Stimulated activated naive CD8-positive, alpha-beta T cell treated with anti-CD3 and anti-CD28 coated beads, Interleukin-15, Interleukin-2, amounts not matched to agents 100 U/mL and 50 U/mL, for 24 hours (primary cell): ENCODE measurements around the gene DEPP1.

Experiments used
- ATAC-seq: fragments of 150-1000 bp; cut with Tn5 transposase; one replicate; pipeline ENCODE4 v1.10.0; 2021
- DNase-seq: peaks from one replicate; pipeline ENCODE4 v3.0.0; 2021

Gene DEPP1

GRCh38 chr10:44954042-44954441, 24.6 kb downstream of the DEPP1 start:
- DNase-seq (no peak), ATAC-seq (no peak)

- ATAC-seq (no peak), DNase-seq (no peak)
These were observed 25.8 kb downstream of the DEPP1 start for GRCh38 chr10:44952779-44953231.

- DNase-seq = no peak
- no peak for ATAC-seq
These were observed 26.9 kb downstream of the DEPP1 start for GRCh38 chr10:44951576-44952226.

GRCh38 chr10:44950326-44951225, 28.0 kb downstream of the DEPP1 start:
- no peak for ATAC-seq
- no peak for DNase-seq

- DNase-seq = no peak
- no peak for ATAC-seq
These were observed 28.7 kb downstream of the DEPP1 start for GRCh38 chr10:44949915-44950314.

GRCh38 chr10:44949127-44949802, 29.3 kb downstream of the DEPP1 start:
- ATAC-seq = no peak
- DNase-seq = no peak

GRCh38 chr10:44948642-44949041, 30.0 kb downstream of the DEPP1 start:
- ATAC-seq (no peak), DNase-seq (no peak)

- ATAC-seq (peak; percentile 48), DNase-seq (no peak)
These were observed 31.0 kb downstream of the DEPP1 start for GRCh38 chr10:44947371-44948152.

- DNase-seq (no peak), ATAC-seq (peak; percentile 73)
These were observed 32.4 kb downstream of the DEPP1 start for GRCh38 chr10:44946205-44946604.

GRCh38 chr10:44944354-44944753, 34.3 kb downstream of the DEPP1 start:
- ATAC-seq (no peak), DNase-seq (no peak)

- ATAC-seq (no peak), DNase-seq (no peak)
These were observed 38.8 kb downstream of the DEPP1 start for GRCh38 chr10:44939691-44940401.

GRCh38 chr10:44938956-44939355, 39.7 kb downstream of the DEPP1 start:
- DNase-seq (no peak), ATAC-seq (no peak)

- ATAC-seq (no peak), DNase-seq (no peak)
These were observed 41.2 kb downstream of the DEPP1 start for GRCh38 chr10:44937196-44938005.

- DNase-seq = no peak
- ATAC-seq = no peak
These were observed 42.2 kb downstream of the DEPP1 start for GRCh38 chr10:44936314-44936975.

GRCh38 chr10:44935966-44936295, 42.7 kb downstream of the DEPP1 start:
- ATAC-seq (no peak), DNase-seq (no peak)

GRCh38 chr10:44935201-44935965, 43.2 kb downstream of the DEPP1 start:
- no peak for DNase-seq
- no peak for ATAC-seq

- ATAC-seq (no peak), DNase-seq (no peak)
These were observed 44.0 kb downstream of the DEPP1 start for GRCh38 chr10:44934416-44935200.
